SK-N-SH (cell line): ENCODE results near the gene MYO1F.

Experiments used
- EP300 ChIP-seq, 2 experiments: IDR thresholded peaks; 2 replicates each; pipeline versions ENCODE4 v1.4.0 to v1.6.1; 2012; ENCODE audit warnings: borderline replicate concordance in 1 of 2, low read depth in 1 of 2, low read length in 1 of 2
- TEAD4 ChIP-seq: IDR thresholded peaks from 2 replicates; pipeline ENCODE4 v1.4.0; 2012; ENCODE audit warnings: mild to moderate bottlenecking, borderline replicate concordance; ENCODE audit not compliant: insufficient read depth

- no peak for TF ChIP-seq EP300 (IDR thresholded peaks at IDR 0.05; ENCODE audit: borderline replicate concordance in 1 of 2, low read depth in 1 of 2, low read length in 1 of 2)
- no peak for TF ChIP-seq TEAD4
Measured at GRCh38 chr19:8529369-8530006, 47.8 kb downstream of the MYO1F start.
